Vagina (tissue), 2 donors: Measurements from ENCODE around the gene AMZ1. TPM values are rescaled to one million over a fixed set of nuclear protein-coding genes. Genes with fewer than 3 reads are reported as not detected.

Experiments used
- DNase-seq, 2 donors: peaks; one replicate each; pipeline ENCODE4 v3.0.0-alpha.2; 2017; ENCODE audit errors: extremely low spot score in 2 of 2
- H3K27ac ChIP-seq: fragments of 200-600 bp; sonication (generic); one replicate; pipeline ENCODE4 v1.5.1; 2019
- H3K27me3 ChIP-seq: fragments of 200-600 bp; sonication (generic); one replicate; pipeline ENCODE4 v1.5.1; 2019
- H3K36me3 ChIP-seq, 2 donors: fragments of 200-600 bp; sonication (generic); one replicate each; pipeline ENCODE4 v1.5.1; 2017 to 2019
- H3K4me1 ChIP-seq: fragments of 200-600 bp; sonication (generic); one replicate; pipeline ENCODE4 v1.5.1; 2019
- H3K4me3 ChIP-seq, 2 donors: fragments of 200-600 bp; sonication (generic); 1 replicate in 1 of 2; 2 replicates in 1 of 2; pipeline ENCODE4 v1.5.1; 2016 to 2019
- H3K9me3 ChIP-seq: fragments of 200-600 bp; sonication (generic); one replicate; pipeline ENCODE4 v1.5.1; 2019
- CTCF ChIP-seq, 3 experiments: fragments of 450-650 bp in 2 of 3; fragments of 200-600 bp in 1 of 3; sonication (generic) in 1 of 3; IDR thresholded peaks; one replicate each; pipeline ENCODE4 v1.5.1; 2017 to 2019; ENCODE audit warnings: antibody characterized with exemption in 3 of 3, mild to moderate bottlenecking in 2 of 3, moderate library complexity in 2 of 3
- POLR2A ChIP-seq, 2 donors: fragments of 450-650 bp; IDR thresholded peaks; one replicate each; pipeline ENCODE4 v1.6.1; 2017; ENCODE audit warnings: antibody characterized with exemption in 2 of 2, mild to moderate bottlenecking in 2 of 2, moderate library complexity in 2 of 2
- POLR2AphosphoS5 ChIP-seq, 2 donors: sonication (generic); formaldehyde crosslinking; IDR thresholded peaks; one replicate each; pipeline ENCODE4 v1.9.0; 2017; ENCODE audit warnings: antibody characterized with exemption in 2 of 2, mild to moderate bottlenecking in 2 of 2, low read depth in 1 of 2; ENCODE audit not compliant: insufficient read depth in 1 of 2
- intact Hi-C: fragments of 100-400 bp; cut with DNase I; formaldehyde crosslinking; loops from one replicate; pipeline ENCODE4 v1.15.1; 2023
- total RNA-seq: library from RNA; depleted of rRNA; stranded (reverse); fragments of >200 nt; gene quantifications from one replicate; pipeline ENCODE4 v1.2.3, GENCODE V29; 2016

The AMZ1 gene
- total RNA-seq, 1 donor from 2014 or later = 1.2 TPM

GRCh38 chr7:2713370-2713769, 25.4 kb downstream of the AMZ1 start:
- peaks cover 16% of the 10 kb centered on the region for H3K4me1 ChIP-seq
- no peaks in the 10 kb centered on the region for H3K9me3 ChIP-seq
- intact Hi-C loops = loop anchor here (10.0 kb wide), 1 partner anchor 1689 kb away; no protein-coding TSS in a partner anchor
- H3K4me3 ChIP-seq = no peak overlapping the region
- no peak overlapping the region for H3K27ac ChIP-seq
- H3K27me3 ChIP-seq = no peaks in the 10 kb centered on the region
- no peak for DNase-seq
- TF ChIP-seq POLR2AphosphoS5 (IDR thresholded peaks at IDR 0.05; ENCODE audit: insufficient read depth in 1 of 2, low read depth in 1 of 2) (no peak), POLR2A (IDR thresholded peaks at IDR 0.05) (no peak), CTCF (IDR thresholded peaks at IDR 0.05) (no peak)
- H3K36me3 ChIP-seq = no peaks in the 10 kb centered on the region

GRCh38 chr7:2713978-2714377, 26.0 kb downstream of the AMZ1 start:
- TF ChIP-seq CTCF (IDR thresholded peaks at IDR 0.05) (no peak), POLR2A (IDR thresholded peaks at IDR 0.05) (no peak)
- Histone ChIP-seq H3K4me1 (peaks cover 16% of the 10 kb centered on the region), H3K4me3 (no peak overlapping the region), H3K9me3 (no peaks in the 10 kb centered on the region), H3K27ac (no peak overlapping the region), H3K36me3 (no peaks in the 10 kb centered on the region), H3K27me3 (no peaks in the 10 kb centered on the region)
- no peak for DNase-seq
- intact Hi-C loops = loop anchor here (10.0 kb wide), 1 partner anchor 1689 kb away; no protein-coding TSS in a partner anchor

- intact Hi-C loops = loop anchor here (10.0 kb wide), 1 partner anchor 1690 kb away; no protein-coding TSS in a partner anchor
- TF ChIP-seq CTCF (IDR thresholded peaks at IDR 0.05) (no peak), POLR2A (IDR thresholded peaks at IDR 0.05) (no peak), POLR2AphosphoS5 (IDR thresholded peaks at IDR 0.05; ENCODE audit: insufficient read depth in 1 of 2, low read depth in 1 of 2) (no peak)
- Histone ChIP-seq H3K27me3 (no peaks in the 10 kb centered on the region), H3K36me3 (no peaks in the 10 kb centered on the region), H3K27ac (no peak overlapping the region), H3K9me3 (no peaks in the 10 kb centered on the region), H3K4me1 (peaks cover 16% of the 10 kb centered on the region), H3K4me3 (no peak overlapping the region)
- no peak for DNase-seq
Observed at GRCh38 chr7:2714636-2715035, 26.6 kb downstream of the AMZ1 start.

GRCh38 chr7:2715341-2716231, 27.6 kb downstream of the AMZ1 start:
- Histone ChIP-seq H3K27me3 (no peaks in the 10 kb centered on the region), H3K36me3 (peaks cover 0 to 5% of the 10 kb centered on the region in 2 donors), H3K4me1 (peaks cover 16% of the 10 kb centered on the region), H3K4me3 (no peak overlapping the region), H3K27ac (no peak overlapping the region), H3K9me3 (no peaks in the 10 kb centered on the region)
- DNase-seq = no peak
- intact Hi-C loops = loop anchor here (10.0 kb wide), 1 partner anchor 1691 kb away; no protein-coding TSS in a partner anchor
- TF ChIP-seq POLR2A (IDR thresholded peaks at IDR 0.05) (no peak), CTCF (IDR thresholded peaks at IDR 0.05) (no peak), POLR2AphosphoS5 (IDR thresholded peaks at IDR 0.05; ENCODE audit: insufficient read depth in 1 of 2, low read depth in 1 of 2) (no peak)

- H3K27me3 ChIP-seq = no peaks in the 10 kb centered on the region
- H3K27ac ChIP-seq = peak overlapping the region; percentile 47
- peaks cover 0 to 5% of the 10 kb centered on the region in 2 donors for H3K36me3 ChIP-seq
- no peak for DNase-seq
- intact Hi-C loops = loop anchor here (10.0 kb wide), 1 partner anchor 1692 kb away; no protein-coding TSS in a partner anchor
- peaks cover 16% of the 10 kb centered on the region for H3K4me1 ChIP-seq
- no peak overlapping the region for H3K4me3 ChIP-seq
- H3K9me3 ChIP-seq = no peaks in the 10 kb centered on the region
- TF ChIP-seq POLR2AphosphoS5 (IDR thresholded peaks at IDR 0.05; ENCODE audit: insufficient read depth in 1 of 2, low read depth in 1 of 2) = no peak
- TF ChIP-seq POLR2A (IDR thresholded peaks at IDR 0.05) = no peak
- TF ChIP-seq CTCF (IDR thresholded peaks at IDR 0.05) = no peak
Observed at GRCh38 chr7:2716488-2716887, 28.5 kb downstream of the AMZ1 start.
